Osteoblast (primary cell): ENCODE data around the gene CFAP99. TPM values are rescaled to one million over a fixed set of nuclear protein-coding genes. Genes with fewer than 3 reads are reported as not detected.
"Not testable (repeated sequence)": the region's sequence is repeated elsewhere in the genome, so short reads cannot be mapped to it uniquely, and the experiment has no call there.

Experiments used
- DNase-seq: peaks from one replicate; pipeline ENCODE4 v3.0.0; 2011; ENCODE audit warnings: low spot score, mixed read lengths; ENCODE audit not compliant: insufficient read length; ENCODE audit errors: missing footprints
- H2AFZ ChIP-seq: 2 replicates; pipeline ENCODE4 v1.6.0; 2011; ENCODE audit warnings: mild to moderate bottlenecking, low read length
- H3K27ac ChIP-seq: 2 replicates; pipeline ENCODE4 v1.5.1; 2011; ENCODE audit warnings: mild to moderate bottlenecking, low read depth, low read length, moderate library complexity
- H3K27me3 ChIP-seq: 2 replicates; pipeline ENCODE4 v1.6.0; 2012; ENCODE audit warnings: mild to moderate bottlenecking, control low read depth, inconsistent platforms, low read length, moderate library complexity; ENCODE audit not compliant: insufficient read depth
- H3K36me3 ChIP-seq: 2 replicates; pipeline ENCODE4 v1.5.1; 2011; ENCODE audit warnings: mild to moderate bottlenecking, low read length, control low read depth, moderate library complexity; ENCODE audit not compliant: insufficient read depth
- H3K4me1 ChIP-seq: 2 replicates; pipeline ENCODE4 v1.5.1; 2011; ENCODE audit warnings: mild to moderate bottlenecking, low read length, control low read depth, moderate library complexity; ENCODE audit not compliant: insufficient read depth
- H3K4me2 ChIP-seq: 2 replicates; pipeline ENCODE4 v1.6.0; 2011; ENCODE audit warnings: mild to moderate bottlenecking, low read length; ENCODE audit not compliant: insufficient read depth
- H3K4me3 ChIP-seq: fragments of 200-600 bp; sonication (generic); 3 replicates; pipeline ENCODE4 v1.5.1; 2012; ENCODE audit warnings: mild to moderate bottlenecking, low read length, inconsistent platforms; ENCODE audit not compliant: insufficient read depth
- H3K79me2 ChIP-seq: 2 replicates; pipeline ENCODE4 v1.6.0; 2012; ENCODE audit warnings: mild to moderate bottlenecking, low read length, control low read depth, inconsistent platforms; ENCODE audit not compliant: insufficient read depth
- H3K9me3 ChIP-seq: 2 replicates; pipeline ENCODE4 v1.5.1; 2011; ENCODE audit warnings: low read depth, low read length, control low read depth
- H4K20me1 ChIP-seq: 2 replicates; pipeline ENCODE4 v1.6.0; 2012; ENCODE audit warnings: mild to moderate bottlenecking, low read length, control low read depth; ENCODE audit not compliant: insufficient read depth
- total RNA-seq: library from RNA; depleted of rRNA; stranded (reverse); fragments of >200 nt; gene quantifications from 2 replicates; pipeline ENCODE4 v1.2.3, GENCODE V29; 2012
- TF ChIP-seq, protein P1 (sequence below): IDR thresholded peaks from 2 replicates; pipeline ENCODE4 v1.5.1; 2011; ENCODE audit warnings: mild to moderate bottlenecking, low read depth, low read length, moderate library complexity; ENCODE audit errors: extremely low read depth

CFAP99 gene
- total RNA-seq, 1 donor = under 0.01 TPM

DNA sequence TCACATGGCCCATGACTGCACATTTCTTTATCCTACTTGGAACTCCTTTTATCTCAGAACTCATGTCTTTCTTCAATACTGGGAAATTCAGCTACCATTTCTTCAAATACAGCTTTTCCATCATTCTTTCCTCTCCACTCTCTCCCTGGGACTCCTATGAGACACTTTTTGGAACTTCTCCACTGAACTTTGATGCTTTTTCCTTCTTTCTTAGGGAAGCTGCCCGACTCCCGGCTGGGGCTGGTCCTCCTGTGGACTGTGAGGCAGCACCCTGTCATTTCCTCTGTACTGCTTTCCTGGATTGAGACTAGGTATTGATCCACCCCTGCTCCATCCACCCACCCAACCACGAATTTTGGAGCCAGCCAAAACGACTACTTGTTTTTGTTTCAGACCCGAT, 40.4 kb upstream of the CFAP99 start:
- Histone ChIP-seq H3K4me2 (no peak overlapping the region), H2AFZ (peak overlapping the region; percentile 10), H3K4me3 (no peak overlapping the region), H4K20me1 (no peaks in the 10 kb centered on the region), H3K27me3 (no peaks in the 10 kb centered on the region), H3K4me1 (no peaks in the 10 kb centered on the region), H3K79me2 (no peaks in the 10 kb centered on the region), H3K9me3 (no peaks in the 10 kb centered on the region), H3K36me3 (no peaks in the 10 kb centered on the region), H3K27ac (no peak overlapping the region)
- no peak for DNase-seq
- TF ChIP-seq, protein P1, sequence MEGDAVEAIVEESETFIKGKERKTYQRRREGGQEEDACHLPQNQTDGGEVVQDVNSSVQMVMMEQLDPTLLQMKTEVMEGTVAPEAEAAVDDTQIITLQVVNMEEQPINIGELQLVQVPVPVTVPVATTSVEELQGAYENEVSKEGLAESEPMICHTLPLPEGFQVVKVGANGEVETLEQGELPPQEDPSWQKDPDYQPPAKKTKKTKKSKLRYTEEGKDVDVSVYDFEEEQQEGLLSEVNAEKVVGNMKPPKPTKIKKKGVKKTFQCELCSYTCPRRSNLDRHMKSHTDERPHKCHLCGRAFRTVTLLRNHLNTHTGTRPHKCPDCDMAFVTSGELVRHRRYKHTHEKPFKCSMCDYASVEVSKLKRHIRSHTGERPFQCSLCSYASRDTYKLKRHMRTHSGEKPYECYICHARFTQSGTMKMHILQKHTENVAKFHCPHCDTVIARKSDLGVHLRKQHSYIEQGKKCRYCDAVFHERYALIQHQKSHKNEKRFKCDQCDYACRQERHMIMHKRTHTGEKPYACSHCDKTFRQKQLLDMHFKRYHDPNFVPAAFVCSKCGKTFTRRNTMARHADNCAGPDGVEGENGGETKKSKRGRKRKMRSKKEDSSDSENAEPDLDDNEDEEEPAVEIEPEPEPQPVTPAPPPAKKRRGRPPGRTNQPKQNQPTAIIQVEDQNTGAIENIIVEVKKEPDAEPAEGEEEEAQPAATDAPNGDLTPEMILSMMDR = no peak

DNA sequence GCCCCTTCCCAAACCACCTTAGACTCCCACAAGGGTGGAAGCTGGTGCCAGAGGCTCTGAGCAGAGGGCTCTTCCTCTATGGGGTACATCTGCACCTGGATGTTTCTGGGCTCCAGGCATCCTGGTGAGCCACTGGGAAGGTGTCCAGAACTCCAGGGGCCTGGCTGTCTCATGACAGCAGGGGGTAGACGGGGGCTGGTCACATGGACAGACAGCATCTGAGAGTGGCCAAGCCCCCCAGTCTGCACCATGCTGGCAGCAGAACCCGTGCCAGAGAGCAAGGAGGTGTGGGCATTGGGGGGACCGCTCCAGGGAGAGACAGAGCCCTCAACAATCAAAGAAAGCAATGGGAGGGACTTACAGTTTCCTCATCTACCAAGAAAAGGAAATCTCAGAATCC, 39.9 kb upstream of the CFAP99 start:
- H3K4me2 ChIP-seq = no peak overlapping the region
- H3K79me2 ChIP-seq = no peaks in the 10 kb centered on the region
- no peaks in the 10 kb centered on the region for H3K4me1 ChIP-seq
- H2AFZ ChIP-seq = no peak overlapping the region
- H3K27ac ChIP-seq = no peak overlapping the region
- DNase-seq = no peak
- H3K9me3 ChIP-seq = no peaks in the 10 kb centered on the region
- TF ChIP-seq, protein P1 = no peak
- H3K4me3 ChIP-seq = no peak overlapping the region
- no peaks in the 10 kb centered on the region for H4K20me1 ChIP-seq
- no peaks in the 10 kb centered on the region for H3K27me3 ChIP-seq
- no peaks in the 10 kb centered on the region for H3K36me3 ChIP-seq

GRCh38 chr4:2380589-2380988, 38.2 kb upstream of the CFAP99 start:
- H2AFZ ChIP-seq, H3K9me3 ChIP-seq, H3K27me3 ChIP-seq, H3K4me3 ChIP-seq, H3K79me2 ChIP-seq, H3K4me1 ChIP-seq, H3K36me3 ChIP-seq, DNase-seq, H3K27ac ChIP-seq, H4K20me1 ChIP-seq, H3K4me2 ChIP-seq: not testable (repeated sequence)

DNA sequence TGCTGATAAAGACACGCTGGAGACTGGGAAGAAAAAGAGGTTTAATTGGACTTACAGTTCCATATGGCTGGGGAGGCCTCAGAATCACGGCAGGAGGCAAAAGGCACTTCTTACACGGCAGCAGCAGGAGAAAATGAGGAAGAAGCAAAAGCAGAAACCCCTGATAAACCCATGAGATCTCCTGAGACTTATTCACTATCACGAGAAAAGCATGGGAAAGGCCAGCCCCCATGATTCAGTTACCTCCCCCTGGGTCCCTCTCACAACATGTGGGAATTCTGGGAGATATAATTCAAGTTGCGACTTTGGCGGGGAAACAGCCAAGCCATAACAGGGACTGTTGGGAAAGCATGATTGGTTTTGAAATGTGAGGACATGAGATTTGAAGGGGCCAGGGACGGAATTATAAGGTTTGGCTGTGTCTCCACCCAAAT, 36.0 kb upstream of the CFAP99 start:
- H3K9me3 ChIP-seq, H3K27me3 ChIP-seq, H3K4me1 ChIP-seq, H3K79me2 ChIP-seq, H3K4me2 ChIP-seq, H3K4me3 ChIP-seq, H4K20me1 ChIP-seq, H3K27ac ChIP-seq, DNase-seq, H3K36me3 ChIP-seq, H2AFZ ChIP-seq: not testable (repeated sequence)

GRCh38 chr4:2383220-2383631, 35.5 kb upstream of the CFAP99 start:
- not testable (repeated sequence) for H4K20me1 ChIP-seq, H3K27me3 ChIP-seq, H2AFZ ChIP-seq, H3K4me1 ChIP-seq, H3K36me3 ChIP-seq, H3K9me3 ChIP-seq, H3K4me2 ChIP-seq, H3K79me2 ChIP-seq, H3K27ac ChIP-seq, DNase-seq, H3K4me3 ChIP-seq
